HepG2 (cell line): ENCODE measurements around the gene LIMS2. TPM values are rescaled to one million over a fixed set of nuclear protein-coding genes. Genes with fewer than 3 reads are reported as not detected.

Experiments
- FIP1L1 ChIP-seq: fragments of 200-400 bp; formaldehyde crosslinking; IDR thresholded peaks from 2 replicates; pipeline ENCODE4 v1.6.1; 2018; ENCODE audit warnings: low read depth, mild to moderate bottlenecking, low read length, moderate library complexity, borderline replicate concordance; ENCODE audit not compliant: insufficient read depth
- HNF4A ChIP-seq: sonication (generic); formaldehyde crosslinking; IDR thresholded peaks from 2 replicates; pipeline ENCODE4 v1.4.0; 2020; ENCODE audit warnings: missing genetic modification reagents
- HNRNPK ChIP-seq: fragments of 200-400 bp; formaldehyde crosslinking; IDR thresholded peaks from 2 replicates; pipeline ENCODE4 v1.6.1; 2018; ENCODE audit warnings: low read length, low read depth, moderate library complexity, mild to moderate bottlenecking; ENCODE audit not compliant: poor library complexity, severe bottlenecking
- HOXD1 ChIP-seq: sonication (generic); formaldehyde crosslinking; IDR thresholded peaks from 2 replicates; pipeline ENCODE4 v1.5.0; 2020; ENCODE audit warnings: missing genetic modification reagents
- JUND ChIP-seq: sonication (generic); formaldehyde crosslinking; IDR thresholded peaks from 2 replicates; pipeline ENCODE4 v1.8.0; 2022; ENCODE audit warnings: mild to moderate bottlenecking, missing genetic modification reagents
- KDM5A ChIP-seq: fragments of 200-600 bp; sonication (generic); IDR thresholded peaks from 2 replicates; pipeline ENCODE4 v1.7.0; 2018; ENCODE audit warnings: antibody characterized with exemption, mild to moderate bottlenecking, low read length, borderline replicate concordance
- PAWR ChIP-seq: sonication (generic); formaldehyde crosslinking; IDR thresholded peaks from 2 replicates; pipeline ENCODE4 v1.4.0; 2020; ENCODE audit warnings: missing genetic modification reagents, mild to moderate bottlenecking, borderline replicate concordance
- SALL2 ChIP-seq: sonication (generic); formaldehyde crosslinking; IDR thresholded peaks from 2 replicates; pipeline ENCODE4 v1.8.1; 2023; ENCODE audit warnings: mild to moderate bottlenecking, missing genetic modification reagents, inconsistent platforms
- SIN3B ChIP-seq: fragments of 150-350 bp; IDR thresholded peaks from 2 replicates; pipeline ENCODE4 v1.6.1; 2014; ENCODE audit warnings: low read length
- SKI ChIP-seq: fragments of 450-650 bp; IDR thresholded peaks from one replicate; pipeline ENCODE4 v1.6.1; 2018; ENCODE audit warnings: mild to moderate bottlenecking; ENCODE audit not compliant: partially characterized antibody
- SMC3 ChIP-seq: IDR thresholded peaks from 2 replicates; pipeline ENCODE4 v1.6.1; 2011; ENCODE audit warnings: low read length, improper control_type of control experiment
- TARDBP ChIP-seq: sonication (generic); formaldehyde crosslinking; IDR thresholded peaks from 2 replicates; pipeline ENCODE4 v1.8.0; 2022; ENCODE audit warnings: mild to moderate bottlenecking, missing genetic modification reagents
- ZFY ChIP-seq: sonication (generic); formaldehyde crosslinking; IDR thresholded peaks from 2 replicates; pipeline ENCODE4 v1.4.0; 2020; ENCODE audit warnings: missing genetic modification reagents
- ZNF138 ChIP-seq: sonication (generic); formaldehyde crosslinking; IDR thresholded peaks from 2 replicates; pipeline ENCODE4 v1.5.0; 2020; ENCODE audit warnings: mild to moderate bottlenecking, low read depth, missing genetic modification reagents
- ZNF264 ChIP-seq: sonication (generic); formaldehyde crosslinking; IDR thresholded peaks from 2 replicates; pipeline ENCODE4 v1.4.0; 2020; ENCODE audit warnings: missing genetic modification reagents
- ZNF510 ChIP-seq: sonication (generic); formaldehyde crosslinking; IDR thresholded peaks from 2 replicates; pipeline ENCODE4 v1.4.0; 2020; ENCODE audit warnings: low read depth, mild to moderate bottlenecking, missing genetic modification reagents
- ZNF543 ChIP-seq: sonication (generic); formaldehyde crosslinking; IDR thresholded peaks from 2 replicates; pipeline ENCODE4 v1.4.0; 2020; ENCODE audit warnings: mild to moderate bottlenecking, missing genetic modification reagents
- ZNF598 ChIP-seq: sonication (generic); formaldehyde crosslinking; IDR thresholded peaks from 2 replicates; pipeline ENCODE4 v1.5.1; 2020; ENCODE audit warnings: mild to moderate bottlenecking, missing genetic modification reagents, borderline replicate concordance
- ZNF7 ChIP-seq: IDR thresholded peaks from 2 replicates; pipeline ENCODE4 v1.6.1; 2016; ENCODE audit warnings: missing biosample characterization, missing genetic modification reagents
- polyA plus RNA-seq, 8 experiments: library from polyadenylated mRNA; depleted of rRNA in 3 of 8; stranded (reverse) in 7 of 8; unstranded in 1 of 8; fragments of >200 nt; fragmentation: Illumina TruSeq in 4 of 8; extraction: Trizol in 4 of 8; gene quantifications; 2 replicates each; pipeline versions ENCODE4 v1.2.1 to v1.2.3, GENCODE V29; 2011 to 2016; ENCODE audit warnings: low read depth in 4 of 8, missing spikeins in 1 of 8, mixed read lengths in 1 of 8; ENCODE audit not compliant: insufficient read depth in 1 of 8
- total RNA-seq, 5 experiments: library from RNA; depleted of rRNA; stranded (reverse); fragments of >200 nt; fragmentation: Illumina TruSeq; extraction: Trizol; gene quantifications; 2 replicates each; pipeline ENCODE4 v1.2.3, GENCODE V29; 2016; ENCODE audit warnings: low read depth in 1 of 5
- TF ChIP-seq, protein P1 (sequence below): IDR thresholded peaks from 2 replicates; pipeline ENCODE4 v1.6.1; 2016
- TF ChIP-seq, protein P2 (sequence below): sonication (generic); formaldehyde crosslinking; IDR thresholded peaks from 2 replicates; pipeline ENCODE4 v1.5.0; 2020; ENCODE audit warnings: mild to moderate bottlenecking, missing genetic modification reagents
- TF ChIP-seq, protein P3 (sequence below): IDR thresholded peaks from 2 replicates; pipeline ENCODE4 v1.4.0; 2020; ENCODE audit warnings: mild to moderate bottlenecking, missing genetic modification reagents

The LIMS2 gene
- total and polyA plus RNA-seq, 2 of the 13 experiments (the other 11 are each of a cell fraction or from before 2014, with no cell fraction given) = 1.0 to 1.9 TPM

DNA sequence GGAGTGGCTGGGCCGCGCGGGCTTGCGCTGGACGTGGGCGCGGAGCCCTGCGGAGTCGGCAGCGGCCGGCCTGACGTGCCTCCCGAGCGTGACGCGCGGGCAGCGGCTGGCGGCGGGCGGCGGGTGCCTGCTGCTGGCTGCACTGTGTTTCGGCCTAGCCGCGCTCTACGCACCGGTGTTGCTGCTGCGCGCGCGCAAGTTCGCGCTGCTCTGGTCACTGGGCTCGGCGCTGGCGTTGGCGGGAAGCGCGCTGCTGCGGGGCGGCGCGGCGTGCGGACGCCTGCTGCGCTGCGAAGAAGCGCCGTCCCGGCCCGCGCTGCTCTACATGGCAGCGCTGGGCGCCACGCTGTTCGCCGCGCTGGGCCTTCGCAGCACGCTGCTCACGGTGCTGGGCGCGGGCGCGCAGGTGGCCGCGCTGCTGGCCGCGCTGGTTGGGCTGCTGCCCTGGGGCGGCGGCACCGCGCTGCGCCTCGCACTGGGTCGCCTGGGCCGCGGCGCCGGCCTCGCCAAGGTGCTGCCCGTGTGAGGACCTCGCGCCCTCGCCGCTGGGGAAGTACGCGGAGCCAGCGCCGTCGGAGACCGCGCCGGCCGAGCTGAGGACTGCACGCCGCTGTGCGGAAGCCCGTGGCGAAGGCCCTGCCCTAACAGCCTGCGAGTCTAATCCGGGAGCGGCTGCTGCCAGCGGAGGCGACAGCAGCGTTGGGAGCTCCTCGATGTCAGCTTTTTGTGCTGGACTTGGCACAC, 26.5 kb upstream of the LIMS2 start (continued):
- TF ChIP-seq, protein P1, sequence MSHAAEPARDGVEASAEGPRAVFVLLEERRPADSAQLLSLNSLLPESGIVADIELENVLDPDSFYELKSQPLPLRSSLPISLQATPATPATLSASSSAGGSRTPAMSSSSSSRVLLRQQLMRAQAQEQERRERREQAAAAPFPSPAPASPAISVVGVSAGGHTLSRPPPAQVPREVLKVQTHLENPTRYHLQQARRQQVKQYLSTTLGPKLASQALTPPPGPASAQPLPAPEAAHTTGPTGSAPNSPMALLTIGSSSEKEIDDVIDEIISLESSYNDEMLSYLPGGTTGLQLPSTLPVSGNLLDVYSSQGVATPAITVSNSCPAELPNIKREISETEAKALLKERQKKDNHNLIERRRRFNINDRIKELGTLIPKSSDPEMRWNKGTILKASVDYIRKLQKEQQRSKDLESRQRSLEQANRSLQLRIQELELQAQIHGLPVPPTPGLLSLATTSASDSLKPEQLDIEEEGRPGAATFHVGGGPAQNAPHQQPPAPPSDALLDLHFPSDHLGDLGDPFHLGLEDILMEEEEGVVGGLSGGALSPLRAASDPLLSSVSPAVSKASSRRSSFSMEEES = 0 out of 2 replicates have a peak, but pooled peaks have one; percentile 17
- no peak for TF ChIP-seq SIN3B
- peak; percentile 35 for TF ChIP-seq HNF4A
- TF ChIP-seq, protein P2, sequence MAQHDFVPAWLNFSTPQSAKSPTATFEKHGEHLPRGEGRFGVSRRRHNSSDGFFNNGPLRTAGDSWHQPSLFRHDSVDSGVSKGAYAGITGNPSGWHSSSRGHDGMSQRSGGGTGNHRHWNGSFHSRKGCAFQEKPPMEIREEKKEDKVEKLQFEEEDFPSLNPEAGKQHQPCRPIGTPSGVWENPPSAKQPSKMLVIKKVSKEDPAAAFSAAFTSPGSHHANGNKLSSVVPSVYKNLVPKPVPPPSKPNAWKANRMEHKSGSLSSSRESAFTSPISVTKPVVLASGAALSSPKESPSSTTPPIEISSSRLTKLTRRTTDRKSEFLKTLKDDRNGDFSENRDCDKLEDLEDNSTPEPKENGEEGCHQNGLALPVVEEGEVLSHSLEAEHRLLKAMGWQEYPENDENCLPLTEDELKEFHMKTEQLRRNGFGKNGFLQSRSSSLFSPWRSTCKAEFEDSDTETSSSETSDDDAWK = no peak
- TF ChIP-seq HOXD1 (CRISPR knock-in tag) = peak; percentile 54
- TF ChIP-seq SALL2 (CRISPR knock-in tag) = peak; percentile 92
- peak; percentile 96 for TF ChIP-seq ZFY
- no peak for TF ChIP-seq TARDBP (CRISPR knock-in tag)
- TF ChIP-seq SKI = no peak
- TF ChIP-seq ZNF7 (CRISPR knock-in tag) = no peak
- TF ChIP-seq PAWR (CRISPR knock-in tag) = 0 out of 2 replicates have a peak, but pooled peaks have one; percentile 50
- TF ChIP-seq ZNF138 (CRISPR knock-in tag) = peak; percentile 92; the same call in 1 of the 2 replicates
- no peak for TF ChIP-seq KDM5A
- peak; percentile 14; the same call in 1 of the 2 replicates for TF ChIP-seq SMC3
- TF ChIP-seq ZNF510 (CRISPR knock-in tag) = no peak
- no peak for TF ChIP-seq FIP1L1
- peak; percentile 24 for TF ChIP-seq HNRNPK
- TF ChIP-seq ZNF598 = peak; percentile 90; the same call in 1 of the 2 replicates
- TF ChIP-seq ZNF543 = peak; percentile 85
- no peak for TF ChIP-seq JUND (CRISPR knock-in tag)
- peak; percentile 69; the same call in 1 of the 2 replicates for TF ChIP-seq ZNF264
- TF ChIP-seq, protein P3, sequence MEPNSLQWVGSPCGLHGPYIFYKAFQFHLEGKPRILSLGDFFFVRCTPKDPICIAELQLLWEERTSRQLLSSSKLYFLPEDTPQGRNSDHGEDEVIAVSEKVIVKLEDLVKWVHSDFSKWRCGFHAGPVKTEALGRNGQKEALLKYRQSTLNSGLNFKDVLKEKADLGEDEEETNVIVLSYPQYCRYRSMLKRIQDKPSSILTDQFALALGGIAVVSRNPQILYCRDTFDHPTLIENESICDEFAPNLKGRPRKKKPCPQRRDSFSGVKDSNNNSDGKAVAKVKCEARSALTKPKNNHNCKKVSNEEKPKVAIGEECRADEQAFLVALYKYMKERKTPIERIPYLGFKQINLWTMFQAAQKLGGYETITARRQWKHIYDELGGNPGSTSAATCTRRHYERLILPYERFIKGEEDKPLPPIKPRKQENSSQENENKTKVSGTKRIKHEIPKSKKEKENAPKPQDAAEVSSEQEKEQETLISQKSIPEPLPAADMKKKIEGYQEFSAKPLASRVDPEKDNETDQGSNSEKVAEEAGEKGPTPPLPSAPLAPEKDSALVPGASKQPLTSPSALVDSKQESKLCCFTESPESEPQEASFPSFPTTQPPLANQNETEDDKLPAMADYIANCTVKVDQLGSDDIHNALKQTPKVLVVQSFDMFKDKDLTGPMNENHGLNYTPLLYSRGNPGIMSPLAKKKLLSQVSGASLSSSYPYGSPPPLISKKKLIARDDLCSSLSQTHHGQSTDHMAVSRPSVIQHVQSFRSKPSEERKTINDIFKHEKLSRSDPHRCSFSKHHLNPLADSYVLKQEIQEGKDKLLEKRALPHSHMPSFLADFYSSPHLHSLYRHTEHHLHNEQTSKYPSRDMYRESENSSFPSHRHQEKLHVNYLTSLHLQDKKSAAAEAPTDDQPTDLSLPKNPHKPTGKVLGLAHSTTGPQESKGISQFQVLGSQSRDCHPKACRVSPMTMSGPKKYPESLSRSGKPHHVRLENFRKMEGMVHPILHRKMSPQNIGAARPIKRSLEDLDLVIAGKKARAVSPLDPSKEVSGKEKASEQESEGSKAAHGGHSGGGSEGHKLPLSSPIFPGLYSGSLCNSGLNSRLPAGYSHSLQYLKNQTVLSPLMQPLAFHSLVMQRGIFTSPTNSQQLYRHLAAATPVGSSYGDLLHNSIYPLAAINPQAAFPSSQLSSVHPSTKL (CRISPR knock-in tag) = peak; percentile 48
